Activated CD8-positive, alpha-beta memory T cell treated with anti-CD3 and anti-CD28 coated beads, Interleukin-2, amount 50 U/mL, for 24 hours (primary cell): ENCODE results near the gene SRRT.
"Not testable (repeated sequence)": the region's sequence is repeated elsewhere in the genome, so short reads cannot be mapped to it uniquely, and the experiment has no call there.

Experiments
- DNase-seq: peaks from one replicate; pipeline ENCODE4 v3.0.0-alpha.2; 2020; ENCODE audit errors: extremely low read depth

Gene SRRT

DNA sequence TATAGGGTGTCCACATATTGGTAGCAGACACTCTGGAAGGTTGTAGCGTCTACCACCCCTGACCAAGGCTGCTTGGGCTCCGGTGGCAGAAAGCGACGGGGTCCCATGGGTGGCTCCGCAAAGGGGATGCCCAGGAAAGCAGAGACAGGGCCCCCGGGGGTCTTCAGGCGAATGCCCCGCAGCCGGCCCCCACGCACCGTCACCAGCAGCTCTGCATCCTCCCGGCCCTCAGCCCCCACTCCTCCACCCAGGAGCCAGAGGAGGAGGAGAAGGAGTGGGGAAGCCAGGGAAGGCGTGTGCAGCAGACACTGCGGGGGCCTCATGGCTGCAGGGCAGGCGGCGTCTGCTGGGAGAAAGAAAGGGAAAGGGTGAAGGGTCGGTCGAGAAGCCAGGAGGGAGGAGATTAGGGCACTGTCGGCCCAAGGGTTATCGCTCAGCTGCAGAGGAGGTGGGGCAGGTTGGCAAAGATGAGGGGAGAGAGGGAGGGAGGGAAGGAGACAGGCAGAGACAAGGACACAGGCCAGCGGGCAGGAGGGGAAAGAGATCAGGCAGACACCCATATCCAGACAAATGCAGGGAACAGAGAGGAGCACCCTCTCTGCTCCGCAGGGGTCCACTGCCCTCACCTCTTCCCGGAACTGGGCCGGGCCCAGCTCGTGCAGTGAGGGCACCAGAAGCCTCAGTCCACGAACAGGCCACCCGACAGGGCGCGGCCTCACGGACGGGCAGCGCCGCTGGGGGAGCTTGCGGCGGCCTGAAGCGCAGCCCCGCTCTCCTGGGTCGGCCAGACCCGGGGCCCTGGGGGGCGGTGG, 19.2 kb downstream of the SRRT start:
- no peak for DNase-seq

DNA sequence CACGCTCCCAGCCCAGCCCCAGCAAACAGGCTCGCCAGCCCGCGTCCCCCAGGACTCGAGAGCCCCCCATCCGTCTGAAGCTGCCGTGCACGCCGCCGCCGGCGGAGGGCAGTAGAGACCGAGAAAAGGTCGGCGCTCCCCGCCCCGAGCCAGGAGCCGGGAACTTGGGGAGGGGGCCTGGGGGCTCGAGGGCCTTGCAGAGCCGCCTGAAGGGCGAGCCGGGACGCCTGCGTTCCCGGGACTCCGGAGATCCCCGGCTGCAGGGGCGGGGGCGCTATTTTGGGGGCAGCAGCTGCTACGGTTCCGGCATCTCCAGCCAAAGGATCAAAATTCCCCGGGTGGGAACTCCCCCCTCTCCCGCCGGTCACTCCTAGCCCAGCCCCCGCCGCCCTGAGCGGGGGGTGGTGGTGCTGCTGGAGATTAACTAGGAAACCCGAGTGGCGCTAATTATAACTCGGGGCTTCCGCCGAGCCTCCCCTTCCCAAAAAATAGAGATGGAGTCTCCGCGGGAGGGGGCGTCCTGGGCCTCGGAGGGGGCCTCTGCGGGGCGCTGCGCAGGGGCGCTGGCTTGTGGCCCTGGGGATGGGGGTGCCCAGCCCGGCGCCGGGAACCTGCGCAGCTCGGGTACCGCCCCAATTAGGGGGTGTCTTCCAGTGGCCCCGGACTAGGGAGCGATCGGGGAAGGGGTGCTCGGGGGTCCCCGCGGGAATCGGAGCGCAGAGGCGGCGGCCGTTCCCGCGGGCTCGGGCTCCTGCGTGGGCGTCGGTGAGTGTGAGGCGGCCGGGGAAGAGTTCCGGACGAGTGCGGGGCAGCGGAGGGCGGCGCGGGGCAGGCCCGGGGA, 20.2 kb downstream of the SRRT start:
- no peak for DNase-seq

DNA sequence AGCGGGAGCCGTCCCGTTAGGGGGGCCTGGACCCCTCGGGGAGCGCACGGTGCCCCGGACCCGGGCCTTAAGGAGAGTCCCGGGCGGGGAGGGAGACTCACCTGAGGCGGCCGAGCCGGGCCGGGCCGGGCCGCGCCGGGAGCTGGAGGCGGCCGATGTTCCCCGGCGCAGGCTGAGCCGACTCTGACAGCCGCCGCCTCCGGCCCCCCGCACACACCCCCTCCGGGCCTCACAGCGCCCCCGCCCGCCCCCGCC, 20.7 kb downstream of the SRRT start, which contains the start of gene ACHE:
ACHE (minus strand) TSS at position 188 of the 255 bp plus-strand sequence. CDS start 1,656 bp downstream, outside the sequence.
- no peak for DNase-seq

- DNase-seq = no peak
Observed at GRCh38 chr7:100895956-100896731, 21.2 kb downstream of the SRRT start.

- no peak for DNase-seq
Observed at GRCh38 chr7:100896732-100897608, 22.1 kb downstream of the SRRT start.

DNA sequence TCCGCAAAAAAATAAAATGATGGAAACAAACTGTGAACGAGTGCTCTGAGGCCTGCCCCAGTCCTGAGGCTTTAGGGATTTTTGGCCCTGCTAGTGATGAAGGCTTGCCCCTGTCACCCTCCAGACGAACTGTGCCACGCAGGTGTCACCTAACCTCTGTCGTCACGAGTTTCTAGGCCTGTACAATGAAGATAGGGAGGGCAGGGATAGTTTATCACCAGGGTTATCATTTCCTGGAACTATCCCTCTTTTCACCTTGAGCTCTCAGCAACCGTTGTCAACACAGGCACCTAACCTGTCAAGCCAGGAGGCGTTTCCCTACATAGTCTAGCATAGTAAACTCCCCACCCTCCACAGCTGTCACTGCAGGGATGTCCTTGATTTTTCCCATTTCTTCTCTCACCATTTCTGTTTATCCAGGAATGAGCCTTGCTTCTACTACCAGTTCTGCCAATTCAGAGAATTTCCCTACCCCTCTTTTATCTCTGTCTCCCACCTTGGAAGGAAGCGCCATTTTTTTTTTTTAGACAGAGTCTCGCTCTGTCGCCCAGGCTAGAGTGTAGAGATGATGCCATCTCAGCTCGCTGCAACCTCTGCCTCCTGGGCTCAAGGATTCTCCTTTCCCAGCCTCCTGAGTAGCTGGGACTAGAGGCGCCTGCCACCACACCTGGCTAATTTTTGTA, 23.0 kb downstream of the SRRT start:
- no peak for DNase-seq

DNA sequence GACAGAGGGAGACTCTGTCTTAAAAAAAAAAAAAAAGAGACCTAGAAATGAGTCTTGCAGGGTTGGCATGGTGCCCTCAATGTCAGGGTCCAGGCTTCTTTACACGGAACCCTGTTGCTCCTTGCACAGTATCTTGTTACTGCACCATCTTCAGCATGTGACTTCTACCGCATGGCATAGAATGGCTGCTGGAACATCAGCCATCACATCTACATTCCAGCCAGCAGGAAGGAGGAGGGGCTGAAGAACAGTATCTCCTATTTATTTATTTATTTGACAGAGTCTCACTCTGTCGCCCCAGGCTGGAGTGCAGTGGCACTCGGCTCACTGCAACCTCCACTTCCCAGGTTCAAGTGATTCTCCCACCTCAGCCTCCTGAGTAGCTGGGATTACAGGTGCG, 24.5 kb downstream of the SRRT start:
- no peak for DNase-seq

DNA sequence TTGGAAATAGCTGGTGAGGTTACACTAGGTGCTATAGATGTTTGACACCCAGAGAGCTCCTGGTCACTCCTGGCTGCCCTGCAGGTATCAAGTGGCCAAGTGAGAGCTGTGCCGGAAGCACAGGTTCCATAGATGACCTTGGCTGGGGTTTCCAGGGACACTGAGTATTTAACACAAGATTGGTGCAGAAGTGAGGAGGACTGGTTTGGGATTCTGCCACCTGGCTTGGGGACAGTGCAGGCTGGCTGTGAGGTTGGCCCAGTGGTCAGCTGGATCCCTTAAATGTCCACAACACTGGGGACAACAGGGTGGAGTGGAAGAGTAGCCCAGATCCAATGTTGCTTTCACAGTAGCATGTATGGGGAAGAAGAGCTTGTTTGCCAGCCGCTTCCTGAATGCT, 26.1 kb downstream of the SRRT start:
- no peak for DNase-seq

DNA sequence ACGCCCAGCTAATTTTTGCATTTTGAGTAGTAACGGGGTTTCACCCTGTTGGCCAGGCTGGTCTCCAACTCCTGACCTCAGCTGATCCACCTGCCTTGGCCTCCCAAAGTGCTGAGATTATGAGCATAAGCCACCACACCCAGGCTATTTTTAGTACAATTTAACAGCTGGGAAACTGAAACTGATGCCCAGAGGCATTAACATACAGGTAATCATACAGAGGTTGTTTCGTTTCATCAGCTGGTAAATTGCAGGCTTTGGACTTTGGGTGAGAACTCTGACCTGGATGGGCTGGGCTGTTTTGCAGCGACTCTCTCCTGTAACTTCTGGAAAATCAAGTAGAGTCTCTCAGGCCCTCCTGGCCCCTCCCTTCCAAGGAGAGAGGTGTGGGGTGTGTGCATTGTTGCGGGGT, 27.0 kb downstream of the SRRT start:
- no peak for DNase-seq

- DNase-seq = no peak
Observed at GRCh38 chr7:100902638-100903037, 27.7 kb downstream of the SRRT start.

GRCh38 chr7:100908512-100908911, 33.6 kb downstream of the SRRT start:
- DNase-seq = no peak

GRCh38 chr7:100910443-100910842, 35.5 kb downstream of the SRRT start:
- DNase-seq = not testable (repeated sequence)

DNA sequence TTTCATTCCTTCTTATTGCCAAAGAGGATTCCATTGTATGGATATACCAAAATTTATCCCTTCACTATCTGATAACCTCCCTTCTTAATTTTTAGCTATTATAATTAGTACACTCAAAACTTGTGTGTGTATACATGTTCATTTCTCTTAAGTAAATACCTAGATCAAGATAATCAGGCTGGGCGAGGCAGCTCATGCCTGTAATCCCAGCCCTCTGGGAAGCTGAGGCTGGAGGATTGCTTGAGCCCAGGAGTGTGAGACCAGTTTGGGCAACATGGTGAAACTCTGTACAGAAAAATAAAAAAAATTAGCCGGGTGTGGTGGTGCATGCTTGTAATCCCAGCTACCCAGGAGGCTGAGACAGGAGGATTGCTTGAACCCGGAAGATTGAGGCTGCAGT, 36.6 kb downstream of the SRRT start:
- DNase-seq = no peak

DNA sequence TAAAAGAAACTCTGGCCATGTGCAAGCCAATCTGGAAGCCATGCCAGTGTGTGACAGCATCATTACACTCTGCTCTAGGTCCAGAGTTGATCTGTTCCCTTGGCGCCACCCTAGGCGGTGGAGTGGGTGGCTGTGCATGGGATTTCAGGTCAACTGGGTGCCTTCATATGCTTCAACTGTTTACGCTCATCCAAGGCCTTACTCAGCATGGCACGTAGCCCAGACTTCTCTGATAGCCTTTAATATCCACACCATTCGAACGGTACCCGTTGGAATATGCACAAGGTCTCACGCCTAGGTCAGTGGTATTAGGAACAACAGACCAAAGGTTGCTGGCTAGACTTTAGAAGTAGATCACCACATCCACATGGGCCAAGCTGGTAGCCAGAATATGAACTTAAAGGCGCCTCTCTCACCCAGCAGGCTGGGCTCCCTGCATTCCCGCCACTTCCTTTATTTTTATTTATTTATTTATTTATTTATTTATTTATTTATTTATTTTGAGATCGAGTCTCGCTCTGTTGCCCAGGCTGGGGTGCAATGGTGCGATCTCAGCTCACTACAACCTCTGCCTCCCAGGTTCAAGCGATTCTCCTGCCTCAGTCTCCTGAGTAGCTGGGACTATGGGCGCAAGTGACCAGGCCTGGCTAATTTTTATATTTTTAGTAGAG, 39.4 kb downstream of the SRRT start:
- no peak for DNase-seq

- DNase-seq = no peak
Observed at GRCh38 chr7:100914879-100915447, 40.1 kb downstream of the SRRT start.

DNA sequence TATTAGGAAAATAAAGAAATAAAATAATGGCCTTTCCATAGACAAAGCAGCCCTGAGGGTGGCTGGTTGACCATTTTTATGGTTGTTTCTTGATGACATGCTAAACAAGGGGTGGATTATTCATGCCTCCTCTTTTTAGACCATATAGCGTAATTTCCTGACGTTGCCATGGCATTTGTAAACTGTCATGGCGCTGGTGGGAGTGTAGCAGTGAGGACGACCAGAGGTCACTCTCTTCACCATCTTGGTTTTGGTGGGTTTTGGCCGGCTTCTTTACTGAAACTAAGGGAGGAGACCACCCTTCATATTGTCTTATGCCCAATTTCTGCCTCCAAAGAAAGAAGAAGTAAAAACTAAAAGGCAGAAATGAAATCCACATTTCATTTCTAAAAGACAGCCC, 44.4 kb downstream of the SRRT start:
- DNase-seq = not testable (repeated sequence)

DNA sequence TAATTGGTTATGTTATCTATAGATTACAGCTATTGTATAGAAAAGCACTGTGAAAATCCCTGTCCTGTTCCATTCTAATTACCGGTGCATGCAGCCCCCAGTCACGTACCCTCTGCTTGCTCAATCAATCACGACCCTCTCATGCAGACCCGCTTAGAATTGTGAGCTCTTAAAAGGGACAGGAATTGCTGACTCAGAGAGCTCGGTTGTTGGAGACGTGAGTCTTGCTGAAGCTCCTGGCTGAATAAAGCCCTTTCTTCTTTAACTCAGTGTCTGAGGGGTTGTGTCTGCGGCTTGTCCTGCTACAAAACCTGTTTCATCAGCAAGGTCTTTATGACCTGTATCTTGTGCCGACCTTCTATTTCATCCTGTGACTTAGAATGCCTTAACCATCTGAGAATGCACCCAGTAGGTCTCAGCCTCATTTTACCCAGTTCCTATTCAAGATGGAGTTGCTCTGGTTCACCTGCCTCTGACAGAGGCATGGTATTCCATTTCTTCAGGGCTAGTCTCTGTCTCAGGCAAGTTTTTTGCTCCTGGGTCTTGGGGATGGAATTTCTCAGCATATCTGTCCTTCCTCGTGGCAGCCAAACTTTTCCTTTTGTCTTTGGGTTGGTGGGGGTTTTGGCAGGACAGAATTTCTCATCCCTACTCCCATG, 45.0 kb downstream of the SRRT start:
- DNase-seq = not testable (repeated sequence)

GRCh38 chr7:100921039-100921438, 46.1 kb downstream of the SRRT start:
- no peak for DNase-seq

DNA sequence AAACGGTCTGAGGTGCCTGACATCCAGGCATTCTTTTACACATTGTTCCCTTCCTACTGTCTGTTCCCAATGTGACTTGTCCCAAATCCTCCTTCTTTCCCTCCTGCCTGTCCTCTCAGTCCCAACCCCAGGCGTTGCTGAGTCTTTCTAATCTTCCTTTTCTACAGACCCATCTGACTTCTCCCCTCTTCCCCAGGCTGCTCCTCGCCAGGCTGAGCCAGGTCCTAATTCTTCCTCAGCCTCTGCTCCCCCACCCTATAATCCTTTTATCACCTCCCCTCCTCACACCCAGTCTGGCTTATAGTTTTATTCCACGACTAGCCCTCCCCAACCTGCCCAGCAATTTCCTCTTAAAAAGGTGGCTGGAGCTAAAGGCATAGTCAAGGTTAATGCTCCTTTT, 48.7 kb downstream of the SRRT start:
- not testable (repeated sequence) for DNase-seq
